AG10803 (cell line): ENCODE data around the gene PAOX.

Source experiments
- DNase-seq: peaks from one replicate; pipeline ENCODE4 v3.0.0; 2010; ENCODE audit warnings: low read depth
- H3K4me3 ChIP-seq: 2 replicates; pipeline ENCODE4 v1.5.1; 2011; ENCODE audit warnings: mild to moderate bottlenecking, low read length, control low read depth
- CTCF ChIP-seq: conservative IDR thresholded peaks from 2 replicates; pipeline ENCODE4 v1.5.1; 2011; ENCODE audit warnings: mild to moderate bottlenecking, low read length, control low read depth, inconsistent platforms

The PAOX gene

DNA sequence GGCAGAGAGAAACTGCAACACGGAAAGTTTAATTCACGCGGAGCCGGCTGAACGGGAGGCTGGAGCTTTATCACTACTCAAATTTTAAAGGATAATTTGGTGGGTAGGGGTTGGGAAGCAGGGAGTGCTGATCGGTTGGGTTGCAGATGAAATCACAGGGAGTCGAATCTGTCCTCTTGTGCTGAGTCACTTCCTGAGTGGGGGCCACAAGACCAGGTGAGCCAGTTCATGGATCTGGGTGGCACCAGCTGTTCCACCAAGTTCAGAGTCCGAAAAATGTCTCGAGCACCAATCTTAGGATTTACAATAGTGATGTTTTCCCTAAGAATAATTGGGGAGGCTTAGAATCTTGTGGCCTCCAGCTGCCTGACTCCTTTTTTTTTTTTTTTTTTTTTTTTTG, 35.5 kb upstream of the PAOX start:
- H3K4me3 ChIP-seq = no peak overlapping the region
- DNase-seq = no peak
- TF ChIP-seq CTCF = no peak

GRCh38 chr10:133344236-133344635, 34.8 kb upstream of the PAOX start:
- H3K4me3 ChIP-seq = no peak overlapping the region
- TF ChIP-seq CTCF = no peak
- no peak for DNase-seq

GRCh38 chr10:133346413-133346812, 32.6 kb upstream of the PAOX start:
- H3K4me3 ChIP-seq = no peak overlapping the region
- no peak for DNase-seq
- TF ChIP-seq CTCF = no peak

DNA sequence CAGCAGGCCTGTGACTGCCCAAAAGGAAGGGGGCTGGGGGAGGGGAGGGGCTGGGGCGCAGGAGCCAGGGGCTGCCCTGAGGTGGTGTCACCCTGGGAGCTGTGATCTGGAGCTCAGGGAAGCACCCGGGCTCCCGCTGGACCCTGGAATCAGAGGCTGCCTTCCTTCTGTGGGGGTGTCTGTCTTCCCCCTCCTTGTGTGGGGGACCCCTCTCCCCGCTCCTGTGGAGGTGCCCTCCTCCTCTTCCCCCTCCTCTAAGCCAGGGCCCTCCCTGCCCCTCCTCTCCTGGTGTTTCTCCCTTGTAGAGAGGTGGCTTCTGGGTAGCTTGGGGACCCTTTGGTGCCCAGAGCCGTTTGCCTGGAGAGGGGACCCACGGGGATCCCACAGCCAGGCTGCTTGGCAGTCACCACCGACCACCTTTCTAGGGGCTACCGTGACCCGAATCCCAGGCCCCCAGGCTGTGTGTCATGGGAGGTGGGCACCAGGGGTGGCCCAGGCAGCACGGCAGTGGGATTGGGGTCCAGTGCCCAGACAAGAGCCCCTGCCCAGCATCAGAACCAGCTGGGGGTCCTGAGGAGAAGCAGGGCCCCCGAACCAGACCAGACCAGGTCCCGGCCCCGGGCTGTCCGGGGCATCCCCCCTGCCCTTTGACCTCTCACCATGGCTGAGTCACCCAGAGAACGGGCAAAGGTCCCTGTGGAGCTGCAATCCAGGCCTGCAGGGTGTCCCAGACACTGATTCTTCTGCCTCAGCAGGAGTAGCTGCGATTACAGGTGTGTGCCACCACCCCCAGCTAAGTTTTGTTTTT, 31.1 kb upstream of the PAOX start:
- TF ChIP-seq CTCF = no peak
- DNase-seq = no peak
- no peak overlapping the region for H3K4me3 ChIP-seq

DNA sequence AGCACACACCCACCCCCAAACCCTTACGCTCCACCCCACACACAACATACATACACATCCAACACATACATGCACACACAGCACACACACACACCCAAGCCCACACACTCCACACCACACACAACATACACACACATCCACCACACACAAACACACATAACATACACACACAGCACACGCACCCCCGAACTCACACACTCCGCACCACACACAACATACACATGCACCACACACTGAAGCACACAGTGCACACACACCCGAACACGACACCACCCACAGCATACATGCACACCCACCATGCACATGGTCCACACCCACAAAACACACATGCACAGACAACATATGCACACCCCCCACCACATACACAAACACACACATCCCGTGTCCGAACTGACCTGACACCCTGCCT, 29.9 kb upstream of the PAOX start:
- no peak overlapping the region for H3K4me3 ChIP-seq
- no peak for TF ChIP-seq CTCF
- no peak for DNase-seq

- TF ChIP-seq CTCF = no peak
- H3K4me3 ChIP-seq = no peak overlapping the region
- DNase-seq = no peak
Measured at GRCh38 chr10:133349577-133350011, 29.5 kb upstream of the PAOX start.

DNA sequence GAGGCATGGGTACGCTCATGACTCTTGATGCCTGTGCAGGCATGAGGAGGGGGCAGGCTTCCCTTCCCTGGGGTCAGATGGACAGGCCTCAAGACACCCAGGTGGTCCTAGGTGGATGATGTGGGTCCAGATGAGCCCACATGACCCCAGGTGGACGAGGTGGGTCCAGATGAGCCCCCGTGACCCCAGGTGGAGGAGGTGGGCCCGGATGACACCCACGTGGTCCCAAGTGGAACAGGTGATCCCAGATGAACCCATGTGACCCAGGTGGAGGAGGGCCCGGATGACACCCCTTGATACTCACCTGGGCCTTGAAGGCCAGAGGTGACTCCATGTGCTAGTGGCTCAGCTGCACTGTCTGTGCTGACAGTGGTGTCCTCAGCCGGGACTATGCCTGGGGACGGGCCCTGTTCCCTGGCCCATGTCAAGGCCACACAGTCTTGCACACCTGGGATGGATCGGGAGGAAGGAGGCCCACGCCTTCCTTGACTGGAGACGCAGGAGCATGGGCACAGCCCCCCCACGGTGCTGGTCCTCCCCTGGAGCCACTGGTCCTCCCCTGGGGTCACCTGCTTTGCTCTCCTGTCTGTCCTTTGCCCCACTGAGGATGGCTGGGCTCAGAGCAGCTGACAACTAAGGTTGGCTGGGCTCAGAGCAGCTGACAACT, 28.6 kb upstream of the PAOX start:
- no peak overlapping the region for H3K4me3 ChIP-seq
- TF ChIP-seq CTCF = no peak
- DNase-seq = no peak
